A673 (cell line): ENCODE measurements around the gene APBB1IP.

Experiments used
- CTCF ChIP-seq: fragments of 300-800, 200-600 bp; sonication (generic); conservative IDR thresholded peaks from 2 replicates; pipeline ENCODE4 v1.5.1; 2017; ENCODE audit warnings: low read depth, mild to moderate bottlenecking, antibody characterized with exemption, low read length, moderate library complexity, mixed read lengths
- EZH2 ChIP-seq: fragments of 200-600 bp; sonication (generic); IDR thresholded peaks from 2 replicates; pipeline ENCODE4 v1.6.1; 2017; ENCODE audit warnings: borderline replicate concordance, low read depth, mild to moderate bottlenecking, mixed read lengths, antibody characterized with exemption, low read length; ENCODE audit not compliant: poor library complexity, severe bottlenecking

- TF ChIP-seq CTCF (peak; percentile 32; the same call in 1 of the 2 replicates), EZH2 (no peak)
Observed at GRCh38 chr10:26550774-26551526, 112.8 kb downstream of the APBB1IP start.
